PC-3 (cell line): ENCODE results near the gene PACRG. TPM values are rescaled to one million over a fixed set of nuclear protein-coding genes. Genes with fewer than 3 reads are reported as not detected.

Source experiments
- ATAC-seq: fragments of 200-7000 bp; cut with Tn5 transposase; 2 replicates; pipeline ENCODE4 v1.9.1; 2020; ENCODE audit warnings: mild to moderate bottlenecking, moderate library complexity
- BruUV-seq: library from RNA; stranded (reverse); fragments of 400-500 nt; replicated peaks from 2 replicates; lab custom pipeline; 2021; lab: Mats Ljungman, UMichigan
- CTCF ChIA-PET: fragments of 300-600 bp; sonication (Branson Sonifier 250); formaldehyde crosslinking; loops from one replicate; lab custom pipeline; 2022; ENCODE audit warnings: antibody characterized with exemption; lab: Charles Lee
- POLR2A ChIA-PET: fragments of 300-600 bp; sonication (Branson Sonifier 250); formaldehyde crosslinking; loops from one replicate; lab custom pipeline; 2022; ENCODE audit warnings: antibody characterized with exemption; ENCODE audit not compliant: unreplicated experiment; lab: Charles Lee
- DNase-seq: peaks from one replicate; pipeline ENCODE4 v3.0.0-alpha.2; 2015
- H2AFZ ChIP-seq: fragments of 300-600 bp; sonication (generic); 2 replicates; pipeline ENCODE4 v1.6.0; 2016; ENCODE audit warnings: antibody characterized with exemption, low read length
- H3F3A ChIP-seq: fragments of 300-600 bp; sonication (generic); one replicate; pipeline ENCODE4 v1.6.0; 2017; ENCODE audit warnings: antibody characterized with exemption, low read length, control low read depth, mild to moderate bottlenecking; ENCODE audit not compliant: unreplicated experiment
- H3K27ac ChIP-seq: fragments of 300-600 bp; sonication (generic); 2 replicates; pipeline ENCODE4 v1.5.1; 2016; ENCODE audit warnings: mild to moderate bottlenecking, low read length
- H3K27me3 ChIP-seq: fragments of 300-600 bp; sonication (generic); 2 replicates; pipeline ENCODE4 v1.6.1; 2016; ENCODE audit warnings: low read length, mixed read lengths
- H3K36me3 ChIP-seq: fragments of 300-600 bp; sonication (generic); 2 replicates; pipeline ENCODE4 v1.6.1; 2016; ENCODE audit warnings: low read depth, mixed run types, low read length, mixed read lengths
- H3K4me1 ChIP-seq: fragments of 300-600 bp; sonication (generic); 2 replicates; pipeline ENCODE4 v1.5.1; 2016; ENCODE audit warnings: low read length; ENCODE audit not compliant: insufficient read depth
- H3K4me2 ChIP-seq: fragments of 300-600 bp; sonication (generic); 2 replicates; pipeline ENCODE4 v1.6.0; 2016; ENCODE audit warnings: low read length
- H3K4me3 ChIP-seq: fragments of 300-600 bp; sonication (generic); 2 replicates; pipeline ENCODE4 v1.5.1; 2016; ENCODE audit warnings: mild to moderate bottlenecking, low read length, mixed read lengths
- H3K79me2 ChIP-seq: fragments of 300-600 bp; sonication (generic); 2 replicates; pipeline ENCODE4 v1.6.1; 2017; ENCODE audit warnings: low read length, mixed read lengths
- H3K9ac ChIP-seq: fragments of 300-600 bp; sonication (generic); 2 replicates; pipeline ENCODE4 v1.6.0; 2016; ENCODE audit warnings: mild to moderate bottlenecking, low read length
- H3K9me2 ChIP-seq: fragments of 300-600 bp; sonication (generic); replicated peaks from 2 replicates; pipeline ENCODE4 v1.6.1; 2016; ENCODE audit warnings: mixed run types, low read length, mixed read lengths
- H3K9me3 ChIP-seq: fragments of 300-600 bp; sonication (generic); 2 replicates; pipeline ENCODE4 v1.6.1; 2016; ENCODE audit warnings: low read length, mixed read lengths
- H4K20me1 ChIP-seq: fragments of 300-600 bp; sonication (generic); 2 replicates; pipeline ENCODE4 v1.6.1; 2016; ENCODE audit warnings: low read length, mixed read lengths
- CTCF ChIP-seq: fragments of 300-600 bp; sonication (generic); conservative IDR thresholded peaks from 2 replicates; pipeline ENCODE4 v1.5.1; 2017; ENCODE audit warnings: antibody characterized with exemption, low read depth, mild to moderate bottlenecking, low read length
- EZH2 ChIP-seq: fragments of 300-600 bp; sonication (generic); IDR thresholded peaks from one replicate; pipeline ENCODE4 v1.6.1; 2017; ENCODE audit warnings: antibody characterized with exemption, mild to moderate bottlenecking, low read length; ENCODE audit not compliant: unreplicated experiment
- EZH2phosphoT487 ChIP-seq: fragments of 300-600 bp; sonication (generic); IDR thresholded peaks from 2 replicates; pipeline ENCODE4 v1.6.1; 2018; ENCODE audit warnings: mild to moderate bottlenecking, antibody characterized with exemption, low read length, borderline replicate concordance
- intact Hi-C: fragments of 100-400 bp; cut with micrococcal nuclease; formaldehyde crosslinking; loops from 2 replicates; pipeline ENCODE4 v1.9.0; 2023
- total RNA-seq: library from RNA; depleted of rRNA; stranded (reverse); fragments of >200 nt; gene quantifications from 2 replicates; pipeline ENCODE4 v1.2.3, GENCODE V29; 2014

PACRG gene
- total RNA-seq, 1 experiment from 2014 or later: not detected

GRCh38 chr6:163200289-163200688, 472.5 kb downstream of the PACRG start:
- ChIA-PET POLR2A (no interaction called here), CTCF (no interaction called here)
- Histone ChIP-seq H3K4me3 (no peak overlapping the region), H3K36me3 (no peaks in the 10 kb centered on the region), H3K9me2 (no peaks in the 10 kb centered on the region), H4K20me1 (no peaks in the 10 kb centered on the region), H3K9ac (no peak overlapping the region), H3K79me2 (no peaks in the 10 kb centered on the region), H3K27ac (no peak overlapping the region), H3K4me1 (no peaks in the 10 kb centered on the region), H3K4me2 (no peak overlapping the region), H2AFZ (no peak overlapping the region), H3F3A (no peaks in the 10 kb centered on the region), H3K27me3 (no peaks in the 10 kb centered on the region), H3K9me3 (no peaks in the 10 kb centered on the region)
- TF ChIP-seq EZH2phosphoT487 (no peak), EZH2 (no peak), CTCF (no peak)
- BruUV-seq: no TSS peak
- DNase-seq (no peak), ATAC-seq (no peak)
- intact Hi-C loops: no loop called here

- Histone ChIP-seq H2AFZ (no peak overlapping the region), H3K9ac (no peak overlapping the region), H3K9me3 (no peaks in the 10 kb centered on the region), H3F3A (no peaks in the 10 kb centered on the region), H3K4me3 (no peak overlapping the region), H3K4me2 (no peak overlapping the region), H4K20me1 (no peaks in the 10 kb centered on the region), H3K27ac (no peak overlapping the region), H3K4me1 (no peaks in the 10 kb centered on the region), H3K27me3 (no peaks in the 10 kb centered on the region), H3K79me2 (no peaks in the 10 kb centered on the region), H3K36me3 (no peaks in the 10 kb centered on the region), H3K9me2 (no peaks in the 10 kb centered on the region)
- no peak for TF ChIP-seq EZH2
- TF ChIP-seq CTCF: no peak
- TF ChIP-seq EZH2phosphoT487: no peak
- BruUV-seq: no TSS peak
- CTCF ChIA-PET: no interaction called here
- ATAC-seq (no peak), DNase-seq (no peak)
- intact Hi-C loops: no loop called here
- POLR2A ChIA-PET: no interaction called here
Measured at GRCh38 chr6:163200694-163201093, 472.9 kb downstream of the PACRG start.

GRCh38 chr6:163201855-163202254, 474.1 kb downstream of the PACRG start:
- H3K27me3 ChIP-seq: no peaks in the 10 kb centered on the region
- ATAC-seq (no peak), DNase-seq (no peak)
- ChIA-PET POLR2A (no interaction called here), CTCF (no interaction called here)
- H3K9ac ChIP-seq: no peak overlapping the region
- BruUV-seq: no TSS peak
- H3K9me3 ChIP-seq: no peaks in the 10 kb centered on the region
- intact Hi-C loops: no loop called here
- H2AFZ ChIP-seq: no peak overlapping the region
- TF ChIP-seq EZH2phosphoT487 (no peak), CTCF (no peak), EZH2 (no peak)
- H3F3A ChIP-seq: no peaks in the 10 kb centered on the region
- H3K79me2 ChIP-seq: no peaks in the 10 kb centered on the region
- no peaks in the 10 kb centered on the region for H4K20me1 ChIP-seq
- no peaks in the 10 kb centered on the region for H3K4me1 ChIP-seq
- no peaks in the 10 kb centered on the region for H3K36me3 ChIP-seq
- no peak overlapping the region for H3K27ac ChIP-seq
- no peaks in the 10 kb centered on the region for H3K9me2 ChIP-seq
- no peak overlapping the region for H3K4me3 ChIP-seq
- no peak overlapping the region for H3K4me2 ChIP-seq
